HFF-Myc (cell line): ENCODE results near the gene LPCAT1.
"Not testable (repeated sequence)": the region's sequence is repeated elsewhere in the genome, so short reads cannot be mapped to it uniquely, and the experiment has no call there.

Experiments used
- DNase-seq: peaks from one replicate; pipeline ENCODE4 v3.0.0-alpha.2; 2011; ENCODE audit warnings: low read depth; ENCODE audit errors: extremely low read depth
- H3K4me3 ChIP-seq: replicated peaks from 2 replicates; pipeline ENCODE4 v1.5.1; 2011; ENCODE audit warnings: low read depth, mild to moderate bottlenecking, control low read depth, low read length
- CTCF ChIP-seq: IDR thresholded peaks from 2 replicates; pipeline ENCODE4 v1.5.1; 2012; ENCODE audit warnings: mild to moderate bottlenecking, low read depth, low read length, control low read depth; ENCODE audit errors: missing control alignments

The LPCAT1 gene

GRCh38 chr5:1476967-1477310 lies 46.8 kb downstream of the LPCAT1 start:
- H3K4me3 ChIP-seq, result no peak overlapping the region
- TF ChIP-seq CTCF, result no peak
- DNase-seq, result no peak

GRCh38 chr5:1476181-1476966 lies 47.4 kb downstream of the LPCAT1 start:
- no peak for DNase-seq
- no peak for TF ChIP-seq CTCF
- no peak overlapping the region for H3K4me3 ChIP-seq

- not testable (repeated sequence) for DNase-seq, H3K4me3 ChIP-seq
Observed at GRCh38 chr5:1475544-1475900, 48.2 kb downstream of the LPCAT1 start.

GRCh38 chr5:1474866-1475543 lies 48.8 kb downstream of the LPCAT1 start:
- TF ChIP-seq CTCF, result no peak
- DNase-seq, result no peak
- H3K4me3 ChIP-seq, result no peak overlapping the region

GRCh38 chr5:1474183-1474839 lies 49.4 kb downstream of the LPCAT1 start:
- no peak overlapping the region for H3K4me3 ChIP-seq
- no peak for TF ChIP-seq CTCF
- no peak for DNase-seq

GRCh38 chr5:1473746-1474145 lies 50.0 kb downstream of the LPCAT1 start:
- no peak for TF ChIP-seq CTCF
- no peak for DNase-seq
- H3K4me3 ChIP-seq, result no peak overlapping the region

- no peak overlapping the region for H3K4me3 ChIP-seq
- no peak for TF ChIP-seq CTCF
- no peak for DNase-seq
Observed at GRCh38 chr5:1472964-1473628, 50.7 kb downstream of the LPCAT1 start.
